HepG2 (cell line): ENCODE results near the gene MSANTD2. TPM values are rescaled to one million over a fixed set of nuclear protein-coding genes. Genes with fewer than 3 reads are reported as not detected.

Experiments
- ATAC-seq: fragments of 200-7000 bp; cut with Tn5 transposase; 3 replicates; pipeline ENCODE4 v1.9.1; 2020; ENCODE audit warnings: mild to moderate bottlenecking, moderate library complexity
- BruUV-seq: library from RNA; stranded (reverse); fragments of 400-500 nt; replicated peaks from 2 replicates; lab custom pipeline; 2021; lab: Mats Ljungman, UMichigan
- CTCF ChIA-PET: fragments of 300-600 bp; formaldehyde crosslinking; extraction: SDS; loops from one replicate; lab custom pipeline; 2021; ENCODE audit warnings: low total read pairs, inconsistent platforms, low intra/inter-chr PET ratio; lab: Yijun Ruan, JAX
- POLR2A ChIA-PET: fragments of 350-600 bp; sonication (Branson Sonifier 250); formaldehyde crosslinking; loops from one replicate; lab custom pipeline; 2020; ENCODE audit warnings: antibody characterized with exemption, inconsistent platforms; lab: Yijun Ruan, JAX
- DNase-seq: peaks from one replicate; pipeline ENCODE4 v3.0.0-alpha.2; 2015; ENCODE audit warnings: low spot score
- FAIRE-seq: peaks from 3 replicates; lab custom pipeline; 2011; peaks lifted over from hg19 to GRCh38; lab: Jason Lieb, UNC
- H2AFZ ChIP-seq: one replicate; pipeline ENCODE4 v1.6.1; 2011; ENCODE audit warnings: low read length, inconsistent platforms
- H3K27ac ChIP-seq: fragments of 300-600 bp; 3 replicates; pipeline ENCODE4 v1.8.0; 2011; ENCODE audit warnings: mixed run types, mild to moderate bottlenecking, mixed read lengths, low read length, inconsistent platforms; ENCODE audit not compliant: insufficient read depth; ENCODE audit errors: extremely low read length
- H3K27me3 ChIP-seq, 2 experiments: fragments of 200-600 bp in 1 of 2; 2 replicates in 1 of 2; 3 replicates in 1 of 2; pipeline versions ENCODE4 v1.6.0 to v1.8.0; 2011; ENCODE audit warnings: low read length in 2 of 2, mild to moderate bottlenecking in 2 of 2, moderate library complexity in 2 of 2, inconsistent platforms in 1 of 2; ENCODE audit not compliant: insufficient read depth in 2 of 2, control insufficient read depth in 1 of 2
- H3K36me3 ChIP-seq, 2 experiments: fragments of 200-600 bp in 1 of 2; replicated peaks in 1 of 2; 2 replicates in 1 of 2; 3 replicates in 1 of 2; pipeline versions ENCODE4 v1.5.1 to v1.8.0; 2011; ENCODE audit warnings: low read length in 2 of 2, inconsistent platforms in 1 of 2; ENCODE audit not compliant: insufficient read depth in 2 of 2, control insufficient read depth in 1 of 2
- H3K4me1 ChIP-seq: 2 replicates; pipeline ENCODE4 v1.5.1; 2012; ENCODE audit warnings: low read length, inconsistent platforms; ENCODE audit not compliant: insufficient read depth
- H3K4me2 ChIP-seq: 2 replicates; pipeline ENCODE4 v1.6.0; 2011; ENCODE audit warnings: low read depth, low read length, inconsistent platforms
- H3K4me3 ChIP-seq, 3 experiments: fragments of 200-600 bp in 1 of 3; sonication (generic), shearing (Covaris generic) in 1 of 3; replicated peaks in 1 of 3; 2 replicates each; pipeline ENCODE4 v1.5.1; 2011 to 2016; ENCODE audit warnings: low read length in 3 of 3, inconsistent platforms in 2 of 3, low read depth in 2 of 3, mild to moderate bottlenecking in 2 of 3, control low read depth in 1 of 3, mixed read lengths in 1 of 3; ENCODE audit not compliant: insufficient read depth in 1 of 3
- H3K79me2 ChIP-seq: one replicate; pipeline ENCODE4 v1.6.1; 2011; ENCODE audit warnings: low read length, inconsistent platforms; ENCODE audit not compliant: insufficient read depth
- H3K9ac ChIP-seq: 2 replicates; pipeline ENCODE4 v1.6.0; 2011; ENCODE audit warnings: mild to moderate bottlenecking, low read depth, low read length, inconsistent platforms; ENCODE audit not compliant: insufficient read depth
- H3K9me3 ChIP-seq: 2 replicates; pipeline ENCODE4 v1.5.1; 2012; ENCODE audit warnings: mild to moderate bottlenecking, low read length
- H4K20me1 ChIP-seq: 2 replicates; pipeline ENCODE4 v1.6.0; 2011; ENCODE audit warnings: inconsistent platforms, mild to moderate bottlenecking, low read length, moderate library complexity; ENCODE audit not compliant: insufficient read depth
- EED ChIP-seq: sonication (generic); formaldehyde crosslinking; IDR thresholded peaks from 2 replicates; pipeline ENCODE4 v1.5.0; 2020; ENCODE audit warnings: mild to moderate bottlenecking, missing genetic modification reagents
- GTF3A ChIP-seq: sonication (generic); formaldehyde crosslinking; conservative IDR thresholded peaks from 2 replicates; pipeline ENCODE4 v1.4.0; 2020; ENCODE audit warnings: mild to moderate bottlenecking, missing genetic modification reagents
- IRF9 ChIP-seq: sonication (generic); formaldehyde crosslinking; IDR thresholded peaks from 2 replicates; pipeline ENCODE4 v1.8.0; 2022; ENCODE audit warnings: missing genetic modification reagents, mild to moderate bottlenecking, borderline replicate concordance
- KDM5A ChIP-seq: fragments of 200-600 bp; sonication (generic); IDR thresholded peaks from 2 replicates; pipeline ENCODE4 v1.7.0; 2018; ENCODE audit warnings: antibody characterized with exemption, mild to moderate bottlenecking, low read length, borderline replicate concordance
- PAWR ChIP-seq: sonication (generic); formaldehyde crosslinking; IDR thresholded peaks from 2 replicates; pipeline ENCODE4 v1.4.0; 2020; ENCODE audit warnings: missing genetic modification reagents, mild to moderate bottlenecking, borderline replicate concordance
- RFX5 ChIP-seq: IDR thresholded peaks from 2 replicates; pipeline ENCODE4 v1.6.1; 2011; ENCODE audit warnings: low read depth, low read length, improper control_type of control experiment
- SNAPC4 ChIP-seq: sonication (generic); formaldehyde crosslinking; IDR thresholded peaks from 2 replicates; pipeline ENCODE4 v1.4.0; 2020; ENCODE audit warnings: mild to moderate bottlenecking, missing genetic modification reagents
- SP1 ChIP-seq, 2 experiments: fragments of 450-650 bp in 1 of 2; sonication (generic) in 1 of 2; formaldehyde crosslinking in 1 of 2; IDR thresholded peaks; 2 replicates each; pipeline versions ENCODE4 v1.4.0 to v1.6.1; 2016 to 2020; ENCODE audit warnings: missing genetic modification reagents in 1 of 2
- TBP ChIP-seq: sonication (generic); formaldehyde crosslinking; IDR thresholded peaks from 2 replicates; pipeline ENCODE4 v1.5.0; 2020; ENCODE audit warnings: missing genetic modification reagents
- TCF7 ChIP-seq: sonication (generic); IDR thresholded peaks from 2 replicates; pipeline ENCODE4 v1.6.1; 2016; ENCODE audit warnings: antibody characterized with exemption, low read depth
- ZFP37 ChIP-seq: sonication (generic); formaldehyde crosslinking; IDR thresholded peaks from 2 replicates; pipeline ENCODE4 v1.4.0; 2020; ENCODE audit warnings: missing genetic modification reagents, borderline replicate concordance
- ZFYVE20 ChIP-seq: sonication (generic); formaldehyde crosslinking; IDR thresholded peaks from 2 replicates; pipeline ENCODE4 v1.8.0; 2023; ENCODE audit warnings: low read depth, mild to moderate bottlenecking, moderate library complexity, missing genetic modification reagents, borderline replicate concordance
- WGBS: methylation state at CpG from one replicate; pipeline ENCODE4 v1.1.6; 2017; ENCODE audit warnings: low lambda C conversion rate; 5-methylcytosine and 5-hydroxymethylcytosine counted together
- in situ Hi-C: cut with HindIII; loops from 2 replicates; pipeline ENCODE4 v1.10.0; 2017; ENCODE audit warnings: low pct_unique_long_range_greater_than_20kb; ENCODE audit not compliant: extremely low pct_ligation_motif_present
- intact Hi-C: fragments of 100-400 bp; cut with micrococcal nuclease; formaldehyde crosslinking; loops from one replicate; pipeline ENCODE4 v1.10.0; 2022; ENCODE audit not compliant: unreplicated experiment
- polyA plus RNA-seq, 8 experiments: library from polyadenylated mRNA; depleted of rRNA in 3 of 8; stranded (reverse) in 7 of 8; unstranded in 1 of 8; fragments of >200 nt; fragmentation: Illumina TruSeq in 4 of 8; extraction: Trizol in 4 of 8; gene quantifications; 2 replicates each; pipeline versions ENCODE4 v1.2.1 to v1.2.3, GENCODE V29; 2011 to 2016; ENCODE audit warnings: low read depth in 4 of 8, missing spikeins in 1 of 8, mixed read lengths in 1 of 8; ENCODE audit not compliant: insufficient read depth in 1 of 8
- total RNA-seq, 5 experiments: library from RNA; depleted of rRNA; stranded (reverse); fragments of >200 nt; fragmentation: Illumina TruSeq; extraction: Trizol; gene quantifications; 2 replicates each; pipeline ENCODE4 v1.2.3, GENCODE V29; 2016; ENCODE audit warnings: low read depth in 1 of 5

The MSANTD2 gene
- total and polyA plus RNA-seq, 2 of the 13 experiments (the other 11 are each of a cell fraction or from before 2014, with no cell fraction given) = 8.7 to 10.1 TPM

- H2AFZ ChIP-seq = no peak overlapping the region
These were observed 52.7 kb downstream of the MSANTD2 start for GRCh38 chr11:124747406-124748099.

More at GRCh38 chr11:124747406-124748099, 52.7 kb downstream of the MSANTD2 start:
- TF ChIP-seq PAWR (CRISPR knock-in tag) (no peak), KDM5A (no peak), IRF9 (no peak), SP1 (IDR thresholded peaks at IDR 0.05) (no peak), SP1 (CRISPR knock-in tag; IDR thresholded peaks at IDR 0.05) (no peak), RFX5 (no peak), ZFYVE20 (CRISPR knock-in tag) (no peak), EED (no peak), TCF7 (no peak), GTF3A (no peak), TBP (CRISPR knock-in tag) (no peak), SNAPC4 (CRISPR knock-in tag) (no peak), ZFP37 (CRISPR knock-in tag) (no peak)
- 0 out of 2 replicates have a peak overlapping the region, but pooled peaks have one; percentile 33 for H3K9ac ChIP-seq
- H3K4me2 ChIP-seq = peak overlapping the region; percentile 100
- H3K4me3 ChIP-seq = peak overlapping the region in 2 of 3 experiments; percentile 34 to 86; a peak in 5 of 6 replicates
- no peak; the same call in 2 of the 3 replicates for ATAC-seq
- ChIA-PET CTCF (interaction anchor here (0.9 to 2.3 kb wide), 2 partner anchors 15 to 53 kb away, joined by 3 to 8 read pairs; partner anchors contain the start of gene MSANTD2), POLR2A (interaction anchor here (0.9 to 4.7 kb wide), 16 partner anchors 8 to 1140 kb away, joined by 3 to 48 read pairs (median 5); partner anchors contain the start of genes ESAM, MSANTD2, SIAE and SPA17)
- peaks cover 0 to 74% of the 10 kb centered on the region in 2 experiments; a peak in 4 of 5 replicates for H3K27me3 ChIP-seq
- FAIRE-seq = no peak
- intact Hi-C loops = loop anchor here (1.0 to 10.0 kb wide), 4 partner anchors 11 to 75 kb away; partner anchors contain the start of genes ESAM, SIAE and SPA17
- no peaks in the 10 kb centered on the region for H3K79me2 ChIP-seq
- no peaks in the 10 kb centered on the region for H3K9me3 ChIP-seq
- in situ Hi-C loops = no loop called here
- no peak for DNase-seq
- H3K27ac ChIP-seq = no peak overlapping the region
- H4K20me1 ChIP-seq = no peaks in the 10 kb centered on the region
- no TSS peak for BruUV-seq
- H3K36me3 ChIP-seq = no peaks in the 10 kb centered on the region
- H3K4me1 ChIP-seq = peaks cover 53% of the 10 kb centered on the region
- 83% methylated on average over 10 of the region's 14 CpGs for WGBS
